ENCODE results near the gene ARL8A.
"Not testable (repeated sequence)": the region's sequence is repeated elsewhere in the genome, so short reads cannot be mapped to it uniquely, and the experiment has no call there.

Gene ARL8A

DNA sequence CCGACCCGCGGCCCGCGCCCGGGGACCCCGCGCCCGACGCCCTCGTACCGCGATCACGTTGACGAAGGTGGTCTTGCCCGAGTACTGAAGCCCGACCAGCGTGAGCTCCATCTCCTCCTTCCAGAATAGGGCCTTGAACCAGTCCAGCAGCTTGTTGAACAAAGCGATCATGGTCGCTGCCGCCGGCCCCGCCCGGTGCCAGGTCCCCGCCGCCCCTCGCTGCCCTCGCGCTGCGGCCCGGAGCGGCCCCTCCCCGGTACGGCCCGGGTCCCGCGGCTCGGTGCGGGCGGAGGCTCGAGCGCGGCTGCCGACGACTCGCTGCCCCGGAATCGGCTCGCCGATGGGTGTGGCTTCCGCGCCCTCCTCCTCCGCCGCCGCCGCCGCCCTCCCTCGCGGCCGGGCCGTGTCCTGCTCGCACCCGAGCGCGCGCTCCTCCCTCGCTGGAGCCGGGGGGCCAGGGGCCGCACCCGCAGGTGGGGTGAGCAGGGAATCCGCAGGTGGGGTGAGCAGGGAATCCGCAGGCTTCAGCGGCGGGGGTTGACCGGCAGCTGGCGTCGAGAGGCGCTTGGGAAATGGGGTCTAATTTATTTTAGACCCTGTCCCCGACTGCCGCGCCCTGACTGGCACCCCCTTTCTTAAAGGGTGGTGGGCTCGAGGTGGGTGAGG lies at the start of gene ARL8A:
ARL8A (minus strand) TSS at position 336 of the 666 bp plus-strand sequence; CDS start at position 171, 165 bp downstream.
- no peak for FAIRE-seq

DNA sequence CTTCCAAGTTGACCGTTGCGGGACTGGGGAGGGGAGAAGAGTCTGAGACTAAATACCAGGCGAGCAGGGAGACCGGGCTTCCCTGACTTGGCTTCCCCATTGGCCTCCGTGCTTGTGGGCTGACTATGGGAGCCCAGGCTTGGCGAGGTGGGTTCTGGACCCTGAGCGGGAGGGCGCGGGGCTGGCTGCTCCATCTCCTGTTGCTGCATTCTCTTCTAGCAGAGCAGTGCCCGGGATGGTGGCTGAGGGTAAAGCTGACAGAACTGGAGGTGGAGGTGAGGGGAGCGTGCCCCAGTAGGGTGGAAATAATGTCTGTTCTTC lies 49.8 kb upstream of the ARL8A start:
- no peak for FAIRE-seq

DNA sequence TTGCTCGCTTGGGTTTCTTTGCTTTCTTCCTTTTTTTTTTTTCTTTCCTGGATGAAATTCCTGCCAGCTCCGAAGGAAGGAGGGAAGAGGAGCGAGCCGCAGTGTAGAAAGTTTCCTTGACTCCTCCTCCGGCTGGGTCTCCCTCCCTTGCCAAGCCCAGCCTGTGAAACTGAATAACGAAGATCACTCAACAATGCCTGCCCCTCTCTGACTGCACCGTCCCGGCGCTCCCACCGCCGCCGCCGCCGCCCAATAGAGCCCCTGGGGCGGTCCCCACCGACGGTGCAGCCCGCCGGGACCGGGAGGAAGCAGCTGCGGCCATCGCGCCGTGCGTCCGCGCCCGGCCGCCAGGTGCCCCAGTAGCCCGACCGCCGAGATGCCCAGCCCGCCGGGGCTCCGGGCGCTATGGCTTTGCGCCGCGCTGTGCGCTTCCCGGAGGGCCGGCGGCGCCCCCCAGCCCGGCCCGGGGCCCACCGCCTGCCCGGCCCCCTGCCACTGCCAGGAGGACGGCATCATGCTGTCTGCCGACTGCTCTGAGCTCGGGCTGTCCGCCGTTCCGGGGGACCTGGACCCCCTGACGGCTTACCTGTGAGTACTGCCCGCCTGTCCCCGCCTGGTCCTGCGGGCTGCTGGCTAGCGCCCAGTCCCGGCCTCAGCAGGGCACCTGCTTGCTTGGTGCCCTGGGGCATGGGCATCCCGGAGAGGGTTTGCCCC lies 49.2 kb upstream of the ARL8A start, which contains the start of gene LGR6:
LGR6 (plus strand) TSS at position 186 of the 714 bp plus-strand sequence; CDS start at position 377, 191 bp downstream.
- FAIRE-seq, result no peak

DNA sequence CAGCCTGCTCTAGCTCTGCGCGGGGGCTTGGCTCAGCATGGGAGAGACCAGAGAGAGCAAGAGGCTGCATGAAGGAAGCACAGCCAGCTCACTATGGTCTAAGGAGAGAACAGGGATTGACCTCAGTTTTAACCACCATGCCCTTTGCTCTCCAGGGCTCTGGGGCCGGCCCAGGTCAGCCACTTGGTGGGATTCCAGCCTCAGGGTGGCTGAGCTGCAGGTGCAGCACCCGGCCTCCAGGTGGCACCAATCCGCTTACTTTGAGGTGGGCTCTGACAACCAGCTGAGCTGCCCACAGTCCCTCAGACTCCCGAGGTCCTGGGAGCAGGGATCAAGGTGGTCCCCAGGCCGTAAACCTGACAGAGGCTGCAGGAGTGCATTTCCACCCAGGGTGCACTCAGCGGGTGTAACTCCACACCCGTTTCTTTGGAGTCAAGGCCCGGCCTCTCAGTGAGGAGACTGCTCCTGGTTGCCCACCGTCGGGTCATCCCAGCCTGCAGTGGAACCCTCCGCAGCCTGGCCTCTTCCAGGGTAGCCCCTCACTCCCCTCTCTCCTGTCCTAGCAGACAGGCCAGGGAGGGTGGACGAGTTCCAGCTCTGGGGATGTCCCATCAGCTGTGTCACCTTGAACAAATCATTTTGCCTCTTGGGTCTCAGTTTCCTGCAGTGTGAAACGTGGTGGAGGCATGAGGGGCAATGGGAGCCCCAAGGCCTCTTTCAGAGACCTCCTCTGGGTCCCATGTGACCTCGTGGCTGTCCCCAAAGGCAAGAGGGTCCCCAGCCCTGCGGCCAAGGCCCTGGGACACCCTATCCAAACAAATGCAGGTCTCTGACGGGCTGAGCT lies 48.5 kb upstream of the ARL8A start:
- no peak for FAIRE-seq

DNA sequence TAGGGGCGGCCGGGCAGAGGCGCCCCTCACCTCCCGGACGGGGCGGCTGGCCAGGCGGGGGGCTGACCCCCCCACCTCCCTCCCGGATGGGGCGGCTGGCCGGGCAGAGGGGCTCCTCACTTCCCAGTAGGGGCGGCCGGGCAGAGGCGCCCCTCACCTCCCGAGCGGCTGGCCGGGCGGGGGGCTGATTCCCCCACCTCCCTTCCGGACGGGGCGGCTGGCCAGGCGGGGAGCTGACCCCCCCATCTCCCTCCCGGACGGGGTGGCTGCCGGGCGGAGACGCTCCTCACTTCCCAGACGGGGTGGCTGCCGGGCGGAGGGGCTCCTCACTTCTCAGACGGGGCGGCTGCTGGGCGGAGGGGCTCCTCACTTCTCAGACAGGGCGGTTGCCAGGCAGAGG lies 46.9 kb upstream of the ARL8A start:
- FAIRE-seq, result not testable (repeated sequence)

DNA sequence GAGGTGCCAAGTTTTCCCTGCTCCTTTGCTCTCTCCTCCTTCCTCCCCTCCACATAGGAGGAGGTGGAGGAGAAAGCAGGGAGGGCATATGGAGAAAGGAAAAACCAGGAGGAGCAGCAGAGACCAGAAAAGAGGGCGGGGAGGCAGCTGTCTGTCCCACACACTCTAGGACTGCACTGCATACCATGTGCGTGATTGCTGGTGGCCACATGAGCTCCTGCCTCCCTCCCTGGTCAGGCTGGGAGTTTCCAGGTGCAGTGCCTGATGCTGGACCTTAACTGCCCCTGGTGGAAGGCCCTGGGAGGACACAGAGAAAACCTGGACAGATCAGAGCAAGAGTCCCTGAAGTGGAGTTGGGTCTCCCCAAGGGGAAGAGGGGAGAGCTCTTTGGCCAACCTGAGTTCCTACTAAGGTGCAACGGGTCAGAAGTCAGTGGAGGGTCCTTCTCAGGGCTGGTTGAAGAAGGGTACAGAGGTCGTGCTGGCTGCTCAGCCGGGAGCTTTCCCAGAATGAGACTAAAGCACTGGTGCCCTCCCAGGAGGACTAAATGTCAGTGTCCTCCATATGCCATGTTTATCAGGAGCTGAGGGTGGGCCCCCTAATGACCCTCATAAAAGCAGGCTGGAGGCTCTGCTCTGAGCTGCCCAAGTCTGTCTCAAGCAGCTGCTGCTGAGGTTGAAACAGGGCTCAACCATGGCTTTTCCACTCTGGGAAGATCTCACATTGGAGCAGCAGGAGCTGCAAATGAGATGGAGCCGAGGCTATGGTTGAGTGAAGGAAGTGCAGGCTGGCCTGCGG lies 45.6 kb upstream of the ARL8A start:
- no peak for FAIRE-seq

DNA sequence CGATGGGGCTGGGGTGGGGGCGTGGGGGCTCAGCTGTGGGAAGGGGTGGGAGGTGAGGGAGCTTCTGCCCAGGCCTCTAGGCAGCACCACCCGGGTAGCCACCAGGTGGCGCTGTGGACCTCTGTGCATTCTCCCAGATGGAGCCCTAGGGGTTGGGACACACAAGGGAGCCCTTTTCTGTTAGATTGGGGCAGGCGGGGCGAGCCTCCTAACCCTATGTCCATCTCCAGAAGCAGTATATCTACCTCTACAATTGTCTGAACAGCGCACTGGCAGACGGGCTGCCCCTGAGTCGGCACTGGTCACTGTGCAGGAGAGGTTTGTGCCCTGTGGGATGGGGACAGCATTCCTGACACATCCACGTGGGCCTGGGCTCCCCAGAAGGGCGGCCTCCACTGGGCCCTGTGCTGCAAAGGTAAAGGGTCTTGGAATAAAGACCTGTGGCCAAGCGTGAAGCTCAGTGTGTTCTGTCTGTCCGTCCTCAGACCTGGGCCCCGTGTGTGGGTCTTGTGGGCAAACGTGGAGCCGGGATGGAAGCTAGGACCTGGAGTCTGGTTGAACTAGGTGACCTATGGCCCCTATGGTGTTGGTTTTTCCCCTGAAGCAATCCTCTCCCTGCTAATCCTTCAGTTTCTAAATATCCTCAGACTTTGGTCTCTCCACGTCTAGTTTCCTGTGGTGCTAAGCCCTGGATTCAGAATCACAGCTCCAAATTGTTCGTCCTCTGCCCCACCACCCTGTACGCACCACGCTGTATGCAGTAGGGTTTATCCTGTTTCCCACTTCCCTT lies 44.7 kb upstream of the ARL8A start:
- FAIRE-seq, result no peak

DNA sequence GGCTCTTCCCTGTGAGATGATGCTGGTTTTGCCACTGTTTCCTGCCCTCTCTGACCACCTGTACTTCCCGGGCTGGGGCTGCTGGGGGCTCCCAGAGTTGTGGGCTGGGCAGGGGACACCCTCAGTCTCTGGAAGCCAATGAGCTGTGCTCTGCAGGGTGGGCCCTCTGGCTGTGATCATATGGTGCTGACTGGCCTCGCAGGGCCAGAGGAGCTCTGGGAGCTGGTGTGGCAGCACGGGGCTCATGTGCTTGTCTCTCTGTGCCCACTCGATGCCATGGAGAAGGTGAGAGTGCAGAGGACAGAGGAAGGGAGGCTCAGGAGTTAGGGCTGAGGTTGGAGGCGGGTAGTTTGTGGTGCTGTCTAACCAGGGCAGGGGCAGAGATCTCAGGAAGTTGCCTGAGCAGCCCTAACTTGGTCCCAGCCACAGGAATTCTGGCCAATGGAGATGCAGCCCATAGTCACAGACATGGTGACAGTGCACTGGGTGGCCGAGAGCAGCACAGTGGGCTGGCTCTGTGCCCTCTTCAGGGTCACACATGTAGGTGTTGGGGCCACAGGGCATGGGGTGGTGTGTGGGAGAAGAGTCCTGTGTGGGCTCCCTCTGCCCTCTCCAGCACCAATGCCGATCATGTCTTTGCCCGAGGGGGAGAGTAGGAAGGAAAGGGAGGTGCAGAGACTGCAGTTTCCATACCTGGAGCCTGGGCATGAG lies 43.3 kb upstream of the ARL8A start:
- FAIRE-seq, result no peak

DNA sequence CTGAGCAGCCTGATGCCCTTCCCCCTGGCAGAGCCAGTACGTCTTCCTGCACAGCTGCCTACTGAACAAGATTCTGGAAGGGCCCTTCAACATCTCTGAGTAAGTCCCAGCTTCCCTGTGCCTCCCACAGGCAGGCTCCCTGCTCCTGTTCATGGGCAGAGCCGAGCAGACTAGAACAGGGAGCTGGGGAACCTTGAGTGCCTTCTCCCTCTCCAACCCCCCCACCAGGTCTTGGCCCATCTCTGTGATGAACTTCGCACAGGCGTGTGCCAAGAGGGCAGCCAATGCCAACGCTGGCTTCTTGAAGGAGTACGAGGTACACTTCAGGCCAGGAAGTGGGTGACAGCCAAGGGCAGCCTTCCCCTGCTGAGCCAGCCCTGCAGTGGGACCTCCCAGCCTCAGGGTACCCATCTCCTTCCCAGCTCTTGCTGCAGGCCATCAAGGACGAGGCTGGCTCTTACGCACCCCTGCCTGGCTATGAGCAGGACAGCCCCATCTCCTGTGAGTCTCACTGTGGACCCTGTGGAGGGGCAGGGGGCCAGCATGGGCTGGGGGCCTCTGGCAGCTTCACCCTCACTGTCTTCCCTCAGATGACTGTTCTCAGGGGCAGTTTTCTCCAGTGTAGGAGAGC lies 42.6 kb upstream of the ARL8A start:
- no peak for FAIRE-seq

DNA sequence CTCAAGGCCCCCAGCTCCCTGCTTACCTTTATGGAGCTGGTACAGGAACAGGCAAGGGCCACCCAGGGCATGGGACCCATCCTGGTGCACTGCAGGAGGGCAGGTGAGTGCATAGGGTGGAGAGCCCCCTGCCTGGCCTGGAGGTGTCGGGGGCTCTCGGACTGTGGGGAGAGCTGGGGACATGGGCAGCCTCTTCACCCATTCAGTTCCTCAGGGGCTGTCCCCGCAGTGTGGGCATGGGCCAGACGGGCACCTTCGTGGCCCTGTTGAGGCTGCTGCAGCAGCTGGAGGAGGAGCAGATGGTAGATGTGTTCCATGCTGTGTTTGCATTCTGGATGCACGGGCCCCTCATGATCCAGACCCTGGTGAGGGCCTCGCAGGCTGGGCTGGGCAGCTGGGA lies 41.8 kb upstream of the ARL8A start:
- no peak for FAIRE-seq

DNA sequence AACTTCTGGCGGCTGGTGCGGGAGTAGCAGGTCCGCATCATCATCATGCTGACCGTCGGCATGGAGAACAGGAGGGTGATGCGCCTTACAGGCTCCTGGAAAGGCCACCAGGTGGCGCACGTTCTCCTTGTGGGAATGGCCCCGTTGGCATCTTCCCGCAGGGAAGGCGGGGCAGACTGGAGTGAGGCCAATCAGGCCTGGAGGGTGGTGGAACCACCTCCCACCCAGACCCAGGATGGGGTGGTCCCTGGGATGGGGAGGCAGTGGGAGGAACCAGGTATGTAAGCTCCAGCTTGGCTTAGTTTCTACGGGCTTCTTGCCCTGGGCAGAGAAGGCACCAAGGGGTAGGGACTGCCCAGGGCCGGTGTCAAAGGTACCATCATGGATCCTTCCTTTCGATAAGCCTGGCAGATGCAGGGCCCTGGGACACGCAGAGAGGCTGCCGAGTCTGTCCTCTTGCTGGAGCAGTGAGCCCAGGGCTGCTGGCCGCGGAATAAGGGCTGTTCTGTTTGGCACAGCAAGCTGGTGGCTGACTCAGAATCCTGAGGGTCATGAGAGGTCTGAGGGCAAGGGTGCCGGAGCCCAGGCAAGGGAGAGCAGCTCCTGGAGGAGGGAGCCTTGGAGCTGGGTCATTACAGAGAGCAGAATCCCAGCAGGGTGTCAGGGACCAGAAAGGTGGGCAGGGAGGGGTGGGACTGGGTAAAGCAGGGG lies 40.4 kb upstream of the ARL8A start:
- FAIRE-seq, result no peak

DNA sequence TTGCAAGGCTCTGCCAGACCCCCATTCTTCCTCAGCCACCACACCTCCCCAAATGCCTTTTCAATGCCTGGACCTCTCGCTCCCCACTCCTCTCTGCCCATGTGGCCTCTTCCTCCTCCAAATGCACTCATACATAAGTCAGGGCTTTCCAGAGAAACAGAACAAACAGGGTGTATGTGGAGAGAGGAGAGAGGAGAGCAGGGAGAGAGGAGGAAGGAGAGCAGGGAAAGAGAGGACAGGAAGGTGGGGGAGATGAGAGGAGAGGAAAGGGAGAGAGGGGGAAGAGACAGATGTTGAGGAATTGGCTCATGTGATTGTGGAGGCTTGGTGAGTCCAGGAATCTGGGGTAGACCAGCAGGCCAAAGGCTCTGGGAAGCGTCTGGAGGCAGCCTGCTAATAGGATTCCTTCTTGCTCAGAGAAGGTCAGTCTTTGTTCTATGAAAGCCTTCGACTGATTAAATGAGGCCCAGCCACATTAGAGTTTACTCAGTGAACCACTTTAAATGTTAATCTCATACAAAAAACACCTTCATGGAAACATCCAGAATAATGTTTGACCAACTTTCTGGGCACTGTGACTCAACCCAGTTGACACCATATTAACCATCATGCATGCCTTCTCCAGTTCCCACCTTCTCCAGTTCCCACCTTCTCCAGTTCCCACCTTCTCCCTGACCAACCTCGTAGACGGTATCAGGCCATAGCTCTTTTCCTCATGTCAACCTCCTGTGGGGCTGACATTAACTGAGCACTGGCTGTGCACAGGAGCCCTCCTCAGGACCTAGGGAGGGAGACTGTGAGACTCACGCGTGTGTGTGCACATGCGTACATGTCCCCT lies 37.7 kb upstream of the ARL8A start:
- FAIRE-seq, result no peak

DNA sequence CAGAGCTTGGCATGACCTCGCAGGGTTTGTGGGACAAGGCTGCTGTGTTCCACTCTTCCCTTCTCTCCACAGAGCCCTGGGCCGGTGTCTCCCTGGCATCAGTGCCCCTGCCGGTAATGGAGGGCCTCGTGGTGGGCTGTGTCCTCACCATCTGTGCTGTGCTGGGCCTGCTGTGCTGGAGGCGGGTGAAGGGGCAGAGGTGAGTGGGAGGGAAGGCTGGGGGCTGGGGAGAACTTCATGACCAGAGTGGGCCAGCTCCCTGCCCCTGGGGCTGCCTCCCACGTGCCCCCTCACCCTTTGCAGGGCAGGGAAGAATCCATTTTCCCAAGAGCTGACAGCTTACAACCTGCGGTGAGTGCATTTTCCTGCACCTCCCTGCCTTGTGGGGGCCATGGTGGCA lies 37.0 kb upstream of the ARL8A start:
- FAIRE-seq, result no peak

DNA sequence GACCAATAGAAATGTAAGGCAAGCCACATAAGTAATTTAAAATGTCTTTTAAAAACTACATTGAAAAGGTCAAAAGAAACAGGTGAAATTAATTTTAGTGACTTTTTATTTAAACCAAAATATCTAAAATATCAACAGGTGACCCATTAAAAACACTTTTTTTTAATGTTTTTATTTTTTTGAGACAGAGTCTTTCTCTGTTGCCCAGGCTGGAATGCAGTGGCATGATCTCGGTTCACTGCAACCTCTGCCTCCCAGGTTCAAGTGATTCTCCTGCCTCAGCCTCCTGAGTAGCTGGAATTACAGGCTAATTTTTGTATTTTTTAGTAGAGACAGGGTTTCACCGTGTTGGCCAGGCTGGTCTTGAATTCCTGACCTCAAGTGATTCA lies 36.2 kb upstream of the ARL8A start:
- not testable (repeated sequence) for FAIRE-seq

DNA sequence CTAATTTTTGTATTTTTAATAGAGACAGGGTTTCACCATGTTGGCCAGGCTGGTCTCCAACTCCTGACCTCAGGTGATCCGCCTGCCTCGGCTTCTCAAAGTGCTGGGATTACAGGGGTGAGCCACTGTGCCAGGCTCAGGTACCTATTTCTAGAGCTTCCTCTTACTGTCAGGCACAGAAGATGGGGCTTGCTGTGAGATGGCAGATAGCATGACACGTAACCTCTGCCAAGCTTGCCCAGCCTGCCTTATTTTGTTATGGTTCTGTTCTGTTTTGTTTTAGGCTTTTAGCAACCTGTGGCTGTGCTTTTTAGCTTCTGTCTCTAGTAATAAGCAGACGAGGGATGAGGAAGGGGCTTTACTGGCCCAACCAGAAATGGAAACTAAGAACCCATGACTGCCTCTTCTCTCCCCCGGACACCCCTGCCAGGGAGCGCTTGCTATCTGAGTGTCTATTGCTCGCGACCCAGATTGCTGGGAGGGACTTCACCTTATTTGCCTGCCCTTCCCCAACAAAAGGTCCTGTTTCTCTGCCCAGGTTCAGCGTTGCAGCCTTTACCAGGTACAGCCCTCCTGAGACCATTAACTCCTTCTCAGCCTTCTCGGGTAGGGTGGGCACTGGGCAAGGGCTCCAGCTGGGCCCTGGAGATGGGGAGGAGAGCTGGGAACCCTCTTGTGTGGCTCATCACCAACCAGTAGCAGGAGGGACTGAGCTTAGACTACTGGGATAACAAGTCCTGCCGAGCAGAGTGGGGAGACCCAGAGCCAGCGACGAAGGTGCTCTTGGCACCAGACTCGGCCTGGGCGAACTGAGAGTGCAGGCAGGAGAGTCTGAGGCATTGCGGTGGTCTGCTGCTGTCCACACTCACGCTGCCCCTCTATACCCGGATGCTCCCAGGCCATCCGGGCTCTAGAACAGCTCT lies 35.6 kb upstream of the ARL8A start:
- FAIRE-seq, result no peak

DNA sequence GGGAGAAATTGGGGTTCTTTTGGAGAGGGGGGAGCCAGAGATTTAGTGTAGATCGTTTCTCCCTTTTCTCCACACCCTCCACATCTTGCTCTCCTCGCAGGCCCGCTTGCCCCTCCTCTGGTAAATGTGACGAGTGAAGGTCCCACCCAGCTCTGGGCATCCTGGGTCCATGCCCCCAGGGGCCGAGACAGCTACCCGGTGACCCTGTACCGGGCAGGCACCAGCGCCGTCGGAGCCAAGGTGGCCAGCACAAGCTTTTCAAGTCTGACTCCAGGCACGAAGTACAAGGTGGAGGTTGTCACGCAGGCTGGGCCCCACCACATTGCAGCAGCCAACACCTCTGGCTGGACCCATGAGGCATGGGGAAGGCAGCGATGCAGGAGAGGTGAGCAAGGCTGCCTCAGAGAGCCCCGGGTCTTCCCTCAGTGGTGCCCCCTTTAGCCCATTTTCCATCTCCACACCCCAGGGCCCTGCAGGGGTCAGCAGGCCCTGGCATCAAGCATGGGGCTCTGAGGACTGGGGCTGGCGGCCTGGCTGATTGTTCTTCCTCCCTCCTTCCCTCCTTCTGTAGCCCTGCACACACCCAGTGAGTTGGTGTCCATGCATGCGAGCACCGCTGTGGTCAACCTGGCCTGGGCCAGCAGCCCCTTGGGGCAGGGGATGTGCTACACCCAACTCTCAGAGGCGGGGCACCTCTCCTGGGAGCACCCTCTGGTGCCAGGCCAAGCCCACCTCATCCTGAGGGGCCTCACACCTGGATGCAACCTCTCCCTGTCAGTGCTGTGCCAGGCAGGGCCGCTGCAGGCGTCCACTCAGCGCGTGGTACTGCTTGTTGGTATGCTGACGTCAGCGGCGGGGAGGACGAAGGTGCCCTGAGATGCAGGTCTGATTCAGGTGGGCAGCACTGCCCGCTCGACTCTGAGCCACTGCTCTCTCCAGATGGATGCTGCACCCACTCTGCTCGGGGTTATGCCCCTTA lies 32.7 kb upstream of the ARL8A start:
- FAIRE-seq, result no peak

DNA sequence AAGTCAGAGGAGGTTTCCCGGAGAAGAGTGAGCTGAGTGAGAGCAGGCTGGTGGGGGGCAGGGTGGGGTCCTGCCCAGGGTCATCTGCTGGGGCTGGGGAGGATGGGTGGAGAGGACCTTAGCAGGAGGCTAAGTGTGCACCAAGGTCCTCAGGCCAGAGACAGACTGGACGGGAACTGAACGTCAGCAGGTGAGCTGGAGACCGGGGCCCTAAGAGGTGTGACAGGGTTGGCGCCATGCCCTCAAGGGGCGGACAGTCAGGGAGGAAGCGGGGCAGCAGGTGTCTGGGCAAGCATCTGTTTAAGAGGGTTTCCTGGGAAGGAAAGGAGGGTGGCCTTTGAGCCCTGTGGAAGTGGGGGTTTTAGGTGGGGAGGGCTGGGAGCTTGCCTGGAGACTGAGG lies 29.5 kb upstream of the ARL8A start:
- FAIRE-seq, result no peak

All from endometrium (tissue), 2 donors.